ENCODE results near the gene NPAS3.

Gene NPAS3

GRCh38 chr14:33510991-33511390, 572.3 kb downstream of the NPAS3 start:
- H3K18ac ChIP-seq (ENCODE audit: low read length) = no peak overlapping the region
- no peaks in the 10 kb centered on the region for H3K79me1 ChIP-seq (ENCODE audit: low read length)
- no peak overlapping the region for H4K12ac ChIP-seq (ENCODE audit: low read depth, low read length)
- H3K9ac ChIP-seq (ENCODE audit: low read length) = no peak overlapping the region
- no peak for DNase-seq
- no CpG with 5 or more reads among the region's 3 CpGs for WGBS (ENCODE audit: extremely low coverage, insufficient coverage, insufficient read length)
- no peak overlapping the region for H4K91ac ChIP-seq (ENCODE audit: low read depth, low read length)
- no peak overlapping the region for H3K4ac ChIP-seq (ENCODE audit: low read depth, low read length)
- no peak overlapping the region for H4K8ac ChIP-seq (ENCODE audit: low read depth, low read length)
- H2BK5ac ChIP-seq (ENCODE audit: low read depth, low read length, poor library complexity) = no peak overlapping the region
- H2AFZ ChIP-seq (ENCODE audit: insufficient read depth, low read length, poor library complexity) = no peak overlapping the region
- no peaks in the 10 kb centered on the region for H3K27me3 ChIP-seq (ENCODE audit: insufficient read depth, low read length)
- H3K14ac ChIP-seq (ENCODE audit: low read length) = no peak overlapping the region
- H2BK12ac ChIP-seq (ENCODE audit: low read length) = no peak overlapping the region
- H2BK120ac ChIP-seq (ENCODE audit: insufficient read depth, low read length, poor library complexity) = no peak overlapping the region
- no peak overlapping the region for H3K27ac ChIP-seq (ENCODE audit: low read depth, low read length)
- peaks cover 3 to 6% of the 10 kb centered on the region in 2 experiments for H3K4me1 ChIP-seq (ENCODE audit: control insufficient read depth in 1 of 2, insufficient read depth in 2 of 2, low read length in 2 of 2)
- H3K36me3 ChIP-seq (ENCODE audit: control insufficient read depth in 1 of 2, insufficient read depth in 2 of 2, low read length in 2 of 2) = no peaks in the 10 kb centered on the region
- H3K79me2 ChIP-seq (ENCODE audit: control insufficient read depth, insufficient read depth, low read length, poor library complexity) = no peaks in the 10 kb centered on the region
- no peak overlapping the region for H3K4me2 ChIP-seq (ENCODE audit: low read length)
- no peak overlapping the region for H3K4me3 ChIP-seq (ENCODE audit: low read depth, low read length)
- no peaks in the 10 kb centered on the region for H3K9me3 ChIP-seq (ENCODE audit: insufficient read depth, low read depth, low read length)
- H3K23ac ChIP-seq (ENCODE audit: low read length) = no peak overlapping the region
- H2AK5ac ChIP-seq (ENCODE audit: low read length) = no peak overlapping the region

DNA sequence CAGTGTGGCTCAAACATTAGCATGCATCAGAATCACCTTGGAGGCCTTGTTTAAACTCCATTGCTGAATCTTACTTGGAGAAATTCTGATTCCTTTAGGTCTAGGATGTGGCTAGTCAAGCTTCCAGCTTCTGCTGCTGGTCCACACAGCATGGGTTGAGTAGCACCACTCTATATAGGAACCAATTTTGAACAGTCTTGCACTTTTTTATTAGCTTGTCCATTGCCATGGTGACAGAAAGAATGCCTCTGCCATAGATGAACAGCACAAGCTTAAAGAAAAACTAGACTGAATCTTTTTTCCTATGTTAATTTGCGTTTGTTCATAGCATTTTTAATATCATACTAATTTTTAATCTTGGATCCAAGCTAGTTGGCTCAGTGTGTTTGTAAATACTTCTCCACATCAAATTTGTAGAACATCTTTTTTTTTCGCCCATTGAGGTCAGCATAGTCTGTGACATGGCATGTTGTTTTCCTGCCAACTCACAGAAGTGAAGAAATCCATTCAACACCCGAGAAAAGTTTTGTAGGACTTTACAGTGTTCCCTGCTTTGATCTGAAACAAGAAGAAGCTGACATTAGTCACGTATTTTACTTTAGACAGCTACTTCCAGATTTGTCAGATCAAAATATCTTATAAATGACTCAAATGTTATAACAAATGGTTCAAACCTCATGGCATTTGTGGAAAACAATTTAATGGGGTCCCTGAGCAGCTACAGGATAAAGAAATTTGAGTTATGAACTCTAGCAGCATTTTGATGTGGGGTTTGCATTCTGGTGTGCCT, 573.4 kb downstream of the NPAS3 start:
- no peak overlapping the region for H4K91ac ChIP-seq (ENCODE audit: low read depth, low read length)
- H4K12ac ChIP-seq (ENCODE audit: low read depth, low read length) = no peak overlapping the region
- H2AK5ac ChIP-seq (ENCODE audit: low read length) = no peak overlapping the region
- H3K36me3 ChIP-seq (ENCODE audit: control insufficient read depth in 1 of 2, insufficient read depth in 2 of 2, low read length in 2 of 2) = no peaks in the 10 kb centered on the region
- no peaks in the 10 kb centered on the region for H3K79me1 ChIP-seq (ENCODE audit: low read length)
- H3K4me2 ChIP-seq (ENCODE audit: low read length) = no peak overlapping the region
- no peak overlapping the region for H3K9ac ChIP-seq (ENCODE audit: low read length)
- no peak overlapping the region for H3K14ac ChIP-seq (ENCODE audit: low read length)
- no peak overlapping the region for H4K8ac ChIP-seq (ENCODE audit: low read depth, low read length)
- no peak overlapping the region for H3K27ac ChIP-seq (ENCODE audit: low read depth, low read length)
- no peaks in the 10 kb centered on the region for H3K79me2 ChIP-seq (ENCODE audit: control insufficient read depth, insufficient read depth, low read length, poor library complexity)
- H3K4me1 ChIP-seq (ENCODE audit: control insufficient read depth in 1 of 2, insufficient read depth in 2 of 2, low read length in 2 of 2) = peaks cover 3 to 6% of the 10 kb centered on the region in 2 experiments
- DNase-seq = no peak
- H2BK5ac ChIP-seq (ENCODE audit: low read depth, low read length, poor library complexity) = no peak overlapping the region
- H3K27me3 ChIP-seq (ENCODE audit: insufficient read depth, low read length) = no peaks in the 10 kb centered on the region
- no peak overlapping the region for H3K4me3 ChIP-seq (ENCODE audit: low read depth, low read length)
- H2BK12ac ChIP-seq (ENCODE audit: low read length) = no peak overlapping the region
- no peaks in the 10 kb centered on the region for H3K9me3 ChIP-seq (ENCODE audit: insufficient read depth, low read depth, low read length)
- H2AFZ ChIP-seq (ENCODE audit: insufficient read depth, low read length, poor library complexity) = no peak overlapping the region
- H3K23ac ChIP-seq (ENCODE audit: low read length) = no peak overlapping the region
- no peak overlapping the region for H3K18ac ChIP-seq (ENCODE audit: low read length)
- WGBS (ENCODE audit: extremely low coverage, insufficient coverage, insufficient read length) = no CpG with 5 or more reads among the region's 4 CpGs
- H3K4ac ChIP-seq (ENCODE audit: low read depth, low read length) = no peak overlapping the region
- H2BK120ac ChIP-seq (ENCODE audit: insufficient read depth, low read length, poor library complexity) = no peak overlapping the region

GRCh38 chr14:33515441-33515840, 576.8 kb downstream of the NPAS3 start:
- DNase-seq = peak in 1 of 2 donors; percentile 18
- H2BK12ac ChIP-seq (ENCODE audit: low read length) = no peak overlapping the region
- no peaks in the 10 kb centered on the region for H3K27me3 ChIP-seq (ENCODE audit: insufficient read depth, low read length)
- no peak overlapping the region for H2BK5ac ChIP-seq (ENCODE audit: low read depth, low read length, poor library complexity)
- H3K4ac ChIP-seq (ENCODE audit: low read depth, low read length) = no peak overlapping the region
- no peak overlapping the region for H3K4me2 ChIP-seq (ENCODE audit: low read length)
- no peak overlapping the region for H3K18ac ChIP-seq (ENCODE audit: low read length)
- H3K79me1 ChIP-seq (ENCODE audit: low read length) = no peaks in the 10 kb centered on the region
- H2BK120ac ChIP-seq (ENCODE audit: insufficient read depth, low read length, poor library complexity) = no peak overlapping the region
- no peaks in the 10 kb centered on the region for H3K9me3 ChIP-seq (ENCODE audit: insufficient read depth, low read depth, low read length)
- H2AK5ac ChIP-seq (ENCODE audit: low read length) = no peak overlapping the region
- H3K4me1 ChIP-seq (ENCODE audit: control insufficient read depth in 1 of 2, insufficient read depth in 2 of 2, low read length in 2 of 2) = no peaks in the 10 kb centered on the region
- no peaks in the 10 kb centered on the region for H3K79me2 ChIP-seq (ENCODE audit: control insufficient read depth, insufficient read depth, low read length, poor library complexity)
- H3K27ac ChIP-seq (ENCODE audit: low read depth, low read length) = no peak overlapping the region
- no peak overlapping the region for H3K9ac ChIP-seq (ENCODE audit: low read length)
- H3K14ac ChIP-seq (ENCODE audit: low read length) = no peak overlapping the region
- WGBS (ENCODE audit: extremely low coverage, insufficient coverage, insufficient read length) = no CpG with 5 or more reads among the region's 5 CpGs
- H2AFZ ChIP-seq (ENCODE audit: insufficient read depth, low read length, poor library complexity) = no peak overlapping the region
- H4K12ac ChIP-seq (ENCODE audit: low read depth, low read length) = no peak overlapping the region
- no peak overlapping the region for H4K8ac ChIP-seq (ENCODE audit: low read depth, low read length)
- H3K36me3 ChIP-seq (ENCODE audit: control insufficient read depth in 1 of 2, insufficient read depth in 2 of 2, low read length in 2 of 2) = no peaks in the 10 kb centered on the region
- H3K4me3 ChIP-seq (ENCODE audit: low read depth, low read length) = no peak overlapping the region
- no peak overlapping the region for H3K23ac ChIP-seq (ENCODE audit: low read length)
- H4K91ac ChIP-seq (ENCODE audit: low read depth, low read length) = no peak overlapping the region

DNA sequence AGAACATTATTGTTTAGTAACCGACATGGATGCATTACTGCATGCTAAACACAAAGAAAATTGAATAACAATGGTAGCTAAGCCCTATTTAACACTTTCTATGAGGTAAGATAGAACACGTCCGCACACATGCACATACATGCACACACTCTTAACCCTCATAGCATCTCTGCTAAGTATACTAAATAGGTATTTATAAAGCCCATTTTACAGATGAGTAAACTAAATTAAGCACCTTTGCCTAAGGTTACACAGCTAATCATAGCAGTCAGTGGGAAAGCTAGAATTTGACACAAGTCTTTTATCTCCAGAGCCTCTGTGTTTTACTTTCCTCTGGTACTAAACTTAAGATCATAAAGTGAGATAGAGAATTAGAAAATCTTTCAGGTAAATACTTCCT, 577.2 kb downstream of the NPAS3 start:
- DNase-seq = no peak
- no CpG with 5 or more reads among the region's 3 CpGs for WGBS (ENCODE audit: extremely low coverage, insufficient coverage, insufficient read length)
- no peak overlapping the region for H4K91ac ChIP-seq (ENCODE audit: low read depth, low read length)
- no peak overlapping the region for H3K4me2 ChIP-seq (ENCODE audit: low read length)
- H4K8ac ChIP-seq (ENCODE audit: low read depth, low read length) = no peak overlapping the region
- no peaks in the 10 kb centered on the region for H3K79me2 ChIP-seq (ENCODE audit: control insufficient read depth, insufficient read depth, low read length, poor library complexity)
- no peak overlapping the region for H2BK5ac ChIP-seq (ENCODE audit: low read depth, low read length, poor library complexity)
- no peak overlapping the region for H3K18ac ChIP-seq (ENCODE audit: low read length)
- H3K79me1 ChIP-seq (ENCODE audit: low read length) = no peaks in the 10 kb centered on the region
- H3K23ac ChIP-seq (ENCODE audit: low read length) = no peak overlapping the region
- no peak overlapping the region for H3K9ac ChIP-seq (ENCODE audit: low read length)
- no peak overlapping the region for H2BK12ac ChIP-seq (ENCODE audit: low read length)
- no peak overlapping the region for H3K27ac ChIP-seq (ENCODE audit: low read depth, low read length)
- no peaks in the 10 kb centered on the region for H3K4me1 ChIP-seq (ENCODE audit: control insufficient read depth in 1 of 2, insufficient read depth in 2 of 2, low read length in 2 of 2)
- no peak overlapping the region for H2AFZ ChIP-seq (ENCODE audit: insufficient read depth, low read length, poor library complexity)
- no peak overlapping the region for H3K4ac ChIP-seq (ENCODE audit: low read depth, low read length)
- no peak overlapping the region for H3K14ac ChIP-seq (ENCODE audit: low read length)
- H2AK5ac ChIP-seq (ENCODE audit: low read length) = no peak overlapping the region
- H3K36me3 ChIP-seq (ENCODE audit: control insufficient read depth in 1 of 2, insufficient read depth in 2 of 2, low read length in 2 of 2) = no peaks in the 10 kb centered on the region
- no peak overlapping the region for H2BK120ac ChIP-seq (ENCODE audit: insufficient read depth, low read length, poor library complexity)
- H3K9me3 ChIP-seq (ENCODE audit: insufficient read depth, low read depth, low read length) = no peaks in the 10 kb centered on the region
- H4K12ac ChIP-seq (ENCODE audit: low read depth, low read length) = no peak overlapping the region
- no peak overlapping the region for H3K4me3 ChIP-seq (ENCODE audit: low read depth, low read length)
- no peaks in the 10 kb centered on the region for H3K27me3 ChIP-seq (ENCODE audit: insufficient read depth, low read length)

Data from trophoblast cell (in vitro differentiated cells and primary cell).